ENCODE results near the gene ZBTB38. TPM values are rescaled to one million over a fixed set of nuclear protein-coding genes. Genes with fewer than 3 reads are reported as not detected.

ZBTB38 gene
- total and polyA plus RNA-seq, 3 donors from 2014 or later, result 66.7 to 167 (median 131) TPM

- H3K27me3 ChIP-seq, result no peaks in the 10 kb centered on the region
- intact Hi-C loops (cut with DNase I; ENCODE audit: low total_unique reads), result no loop called here
- TF ChIP-seq CTCF (IDR thresholded peaks at IDR 0.05), result no peak
- no peak for TF ChIP-seq POLR2A (IDR thresholded peaks at IDR 0.05)
- H3K27ac ChIP-seq, result no peak overlapping the region
- no peak for DNase-seq
- 91 to 96% methylated on average over 3 of the region's 3 CpGs for WGBS, 2 donors
- no peak overlapping the region for H3K4me3 ChIP-seq
- H3K36me3 ChIP-seq (ENCODE audit: low read depth, missing control alignments), result no peaks in the 10 kb centered on the region
- H3K4me1 ChIP-seq, result no peaks in the 10 kb centered on the region
- no peaks in the 10 kb centered on the region for H3K9me3 ChIP-seq
Observed at GRCh38 chr3:141377377-141377776, 9.1 kb downstream of the ZBTB38 start.

DNA sequence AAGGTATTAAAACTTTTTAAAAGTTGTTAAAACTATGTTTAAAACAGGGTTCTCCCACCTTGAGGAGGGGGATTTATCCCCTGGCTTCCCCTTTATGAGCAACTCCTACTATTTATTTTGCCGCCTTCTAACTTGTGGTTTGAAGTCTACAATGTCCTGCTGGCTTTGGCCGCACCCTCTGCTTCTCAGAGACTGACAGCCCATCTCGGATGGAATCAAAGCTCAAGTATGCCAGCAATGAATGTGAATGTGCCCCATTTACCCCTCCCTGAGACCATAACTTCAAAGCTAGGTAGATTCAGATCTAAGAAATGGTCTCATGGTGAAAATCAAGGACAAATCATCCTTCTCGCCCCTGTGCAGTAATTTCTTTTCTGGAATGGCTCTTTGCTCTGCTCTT lies 10.3 kb downstream of the ZBTB38 start:
- WGBS, 2 donors, result 92 to 94% methylated on average over 4 of the region's 4 CpGs
- no peaks in the 10 kb centered on the region for H3K9me3 ChIP-seq
- no peak for TF ChIP-seq POLR2A (IDR thresholded peaks at IDR 0.05)
- no peak overlapping the region for H3K27ac ChIP-seq
- H3K27me3 ChIP-seq, result no peaks in the 10 kb centered on the region
- H3K36me3 ChIP-seq (ENCODE audit: low read depth, missing control alignments), result no peaks in the 10 kb centered on the region
- H3K4me1 ChIP-seq, result no peaks in the 10 kb centered on the region
- intact Hi-C loops (cut with DNase I; ENCODE audit: low total_unique reads), result no loop called here
- no peak for DNase-seq
- no peak overlapping the region for H3K4me3 ChIP-seq

- intact Hi-C loops (cut with DNase I; ENCODE audit: low total_unique reads), result no loop called here
- H3K9me3 ChIP-seq, result no peaks in the 10 kb centered on the region
- no peak for DNase-seq
- TF ChIP-seq POLR2A (IDR thresholded peaks at IDR 0.05) (no peak), CTCF (IDR thresholded peaks at IDR 0.05) (no peak)
- no peaks in the 10 kb centered on the region for H3K4me1 ChIP-seq
- H3K36me3 ChIP-seq (ENCODE audit: low read depth, missing control alignments), result no peaks in the 10 kb centered on the region
- H3K27ac ChIP-seq, result no peak overlapping the region
- no peaks in the 10 kb centered on the region for H3K27me3 ChIP-seq
- H3K4me3 ChIP-seq, result no peak overlapping the region
- 91 to 92% methylated on average over 12 of the region's 12 CpGs for WGBS, 2 donors
Observed at GRCh38 chr3:141379250-141379966, 11.1 kb downstream of the ZBTB38 start.

DNA sequence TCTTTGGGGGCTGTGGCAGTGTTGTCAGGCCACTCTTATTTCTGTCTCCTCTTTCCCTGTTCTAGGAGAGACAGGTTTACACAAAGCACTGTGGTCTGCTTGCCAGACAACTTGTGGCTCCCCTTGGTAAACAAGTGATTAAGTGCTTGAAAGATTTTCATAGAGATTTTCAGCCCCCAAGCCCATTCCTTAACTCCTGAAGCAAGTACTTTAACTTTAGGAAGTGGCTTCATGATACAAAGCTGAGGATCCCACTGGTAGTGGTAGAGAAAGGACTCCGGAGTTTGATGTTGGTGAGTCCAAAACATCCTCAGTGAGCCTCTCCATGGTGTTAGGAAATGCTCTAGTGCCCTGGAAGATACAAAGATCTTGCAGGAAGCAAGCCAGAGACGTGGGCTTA lies 12.0 kb downstream of the ZBTB38 start:
- intact Hi-C loops (cut with DNase I; ENCODE audit: low total_unique reads), result no loop called here
- no peak for TF ChIP-seq POLR2A (IDR thresholded peaks at IDR 0.05)
- no peak for TF ChIP-seq CTCF (IDR thresholded peaks at IDR 0.05)
- H3K27ac ChIP-seq, result no peak overlapping the region

DNA sequence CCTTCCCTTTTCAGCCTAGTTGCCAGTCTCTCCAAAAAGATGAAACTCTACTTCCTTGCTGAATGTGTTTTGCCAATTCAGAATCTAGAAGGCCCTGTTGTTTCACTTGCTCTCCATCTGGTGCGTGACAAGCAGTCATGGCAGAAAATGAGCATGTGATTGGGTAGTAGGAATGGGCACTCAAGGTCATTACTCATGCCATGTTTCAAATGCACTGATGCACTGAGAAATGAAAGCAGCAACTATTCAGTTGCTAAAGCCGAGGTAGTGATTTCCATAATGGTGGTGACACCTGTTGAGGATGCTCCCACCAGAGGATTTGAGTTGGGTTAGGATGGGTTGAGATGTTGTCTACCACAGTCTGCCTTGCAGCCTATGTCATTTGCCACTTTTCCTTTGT lies 12.7 kb downstream of the ZBTB38 start:
- Histone ChIP-seq H3K27me3 (no peaks in the 10 kb centered on the region), H3K36me3 (ENCODE audit: low read depth, missing control alignments) (no peaks in the 10 kb centered on the region)
- WGBS, 2 donors, result 77 to 98% methylated on average over 2 of the region's 2 CpGs

More for the DNA sequence above, 12.0 kb downstream of the ZBTB38 start:
- DNase-seq, result no peak
- no peak overlapping the region for H3K4me3 ChIP-seq
- no peaks in the 10 kb centered on the region for H3K36me3 ChIP-seq (ENCODE audit: low read depth, missing control alignments)
- 83 to 97% methylated on average over 2 of the region's 2 CpGs for WGBS, 2 donors
- H3K27me3 ChIP-seq, result no peaks in the 10 kb centered on the region
- H3K4me1 ChIP-seq, result no peaks in the 10 kb centered on the region
- no peaks in the 10 kb centered on the region for H3K9me3 ChIP-seq

More for the DNA sequence above, 12.7 kb downstream of the ZBTB38 start:
- Histone ChIP-seq H3K4me1 (no peaks in the 10 kb centered on the region), H3K27ac (peak overlapping the region in 1 of 2 donors; percentile 21), H3K4me3 (no peak overlapping the region), H3K9me3 (no peaks in the 10 kb centered on the region)
- TF ChIP-seq CTCF (IDR thresholded peaks at IDR 0.05) (no peak), POLR2A (IDR thresholded peaks at IDR 0.05) (no peak)
- intact Hi-C loops (cut with DNase I; ENCODE audit: low total_unique reads), result no loop called here
- DNase-seq, result no peak
